Endothelial cell of coronary artery (primary cell): ENCODE data around the gene TMC5. TPM values are rescaled to one million over a fixed set of nuclear protein-coding genes. Genes with fewer than 3 reads are reported as not detected.

Experiments used
- total RNA-seq: library from RNA; depleted of rRNA; stranded (reverse); fragments of >200 nt; gene quantifications from 2 replicates; pipeline ENCODE4 v1.2.3, GENCODE V29; 2014

Gene TMC5
- not detected in 2 replicates for total RNA-seq

GRCh38 chr16:19417640-19418039 lies at the start of gene TMC5:
Gene TMC5, plus strand, starts transcription at chr16:19417883. Its CDS starts 22,156 bp downstream, at chr16:19440039.

GRCh38 chr16:19521471-19522396 lies 104.1 kb downstream of the TMC5 start, which contains the start of gene GDE1:
Gene GDE1, minus strand, starts transcription at chr16:19522098. Its CDS starts 134 bp downstream, at chr16:19521964.

GRCh38 chr16:19523559-19524355 lies 106.1 kb downstream of the TMC5 start, which contains the start of gene CCP110:
Gene CCP110, plus strand, starts transcription at chr16:19523942. Its CDS starts 3,940 bp downstream, at chr16:19527882.

Other genes with a start within 250 kb of the TMC5 start
- gene SYT17, start 249.6 kb upstream of the TMC5 start, total RNA-seq, result 0.38 and 0.72 TPM in 2 replicates
- gene CLEC19A, start 132.2 kb upstream of the TMC5 start, total RNA-seq, result not detected in 2 replicates
- gene GDE1, start 104.2 kb downstream of the TMC5 start, total RNA-seq, result 41.4 and 42.4 TPM in 2 replicates
- 9.8 and 9.9 TPM in 2 replicates for gene CCP110, start 106.1 kb downstream of the TMC5 start, total RNA-seq
- 23.3 and 30.4 TPM in 2 replicates for gene VPS35L, start 137.8 kb downstream of the TMC5 start, total RNA-seq